MCF 10A (cell line): Measurements from ENCODE around the gene EXOC6B. TPM values are rescaled to one million over a fixed set of nuclear protein-coding genes. Genes with fewer than 3 reads are reported as not detected.

ENCODE experiments used
- BruUV-seq: library from RNA; stranded (reverse); fragments of 400-500 nt; replicated peaks from 2 replicates; lab custom pipeline; 2021; lab: Mats Ljungman, UMichigan
- CTCF ChIA-PET: fragments of 300-600 bp; sonication (Branson Sonifier 250); formaldehyde crosslinking; extraction: SDS; loops from one replicate; lab custom pipeline; 2021; ENCODE audit warnings: antibody characterized with exemption, inconsistent platforms; lab: Yijun Ruan, JAX
- POLR2A ChIA-PET: fragments of 300-600, 350-650 bp; sonication (Branson Sonifier 250); formaldehyde crosslinking; extraction: SDS; loops from one replicate; lab custom pipeline; 2020; ENCODE audit warnings: antibody characterized with exemption, inconsistent platforms; lab: Yijun Ruan, JAX
- DNase-seq: peaks from one replicate; pipeline ENCODE4 v3.0.0-alpha.2; 2018; ENCODE audit not compliant: unreplicated experiment
- H3K27ac Mint-ChIP-seq: one replicate; pipeline ENCODE4 v1.8.0; 2022; ENCODE audit warnings: mild to moderate bottlenecking, low read depth, mixed read lengths; ENCODE audit not compliant: unreplicated experiment
- H3K27me3 Mint-ChIP-seq: one replicate; pipeline ENCODE4 v1.8.0; 2022; ENCODE audit warnings: mixed read lengths; ENCODE audit not compliant: insufficient read depth, unreplicated experiment
- H3K36me3 Mint-ChIP-seq: one replicate; pipeline ENCODE4 v1.8.0; 2022; ENCODE audit warnings: mild to moderate bottlenecking, moderate library complexity, mixed read lengths; ENCODE audit not compliant: insufficient read depth, unreplicated experiment
- H3K4me1 Mint-ChIP-seq: one replicate; pipeline ENCODE4 v1.8.0; 2022; ENCODE audit warnings: mixed read lengths; ENCODE audit not compliant: insufficient read depth, unreplicated experiment
- H3K4me3 Mint-ChIP-seq: one replicate; pipeline ENCODE4 v1.8.0; 2022; ENCODE audit warnings: mild to moderate bottlenecking, moderate library complexity, mixed read lengths; ENCODE audit not compliant: unreplicated experiment
- H3K9me3 Mint-ChIP-seq: one replicate; pipeline ENCODE4 v1.8.0; 2022; ENCODE audit warnings: mixed read lengths; ENCODE audit not compliant: unreplicated experiment
- CTCF ChIP-seq: fragments of 200-600 bp; IDR thresholded peaks from one replicate; pipeline ENCODE4 v1.8.0; 2022; ENCODE audit warnings: antibody characterized with exemption, mild to moderate bottlenecking; ENCODE audit not compliant: unreplicated experiment
- intact Hi-C: fragments of 100-400 bp; cut with micrococcal nuclease; formaldehyde crosslinking; loops from 2 replicates; pipeline ENCODE4 v1.14.1; 2022
- total RNA-seq: library from RNA; stranded (reverse); gene quantifications from 2 replicates; pipeline ENCODE4 v1.2.3, GENCODE V29; 2022

The EXOC6B gene
- total RNA-seq, 1 experiment from 2014 or later = 24.7 TPM

GRCh38 chr2:72754628-72755320 lies 71.1 kb downstream of the EXOC6B start:
- Mint-ChIP-seq H3K27ac (no peak overlapping the region), H3K36me3 (peaks cover 5% of the 10 kb centered on the region), H3K4me1 (peaks cover 7% of the 10 kb centered on the region), H3K27me3 (no peaks in the 10 kb centered on the region), H3K4me3 (no peak overlapping the region), H3K9me3 (no peaks in the 10 kb centered on the region)
- POLR2A ChIA-PET = no interaction called here
- intact Hi-C loops = no loop called here
- BruUV-seq = no TSS peak
- CTCF ChIA-PET = interaction anchor here (0.6 to 1.6 kb wide), 5 partner anchors 9 to 1209 kb away, joined by 3 to 4 read pairs (median 3); no protein-coding TSS in a partner anchor
- DNase-seq = no peak
- no peak for TF ChIP-seq CTCF

GRCh38 chr2:72750977-72751639 lies 74.7 kb downstream of the EXOC6B start:
- CTCF ChIA-PET = interaction anchor here (0.6 to 0.8 kb wide), 2 partner anchors 109 to 641 kb away, joined by 3 to 4 read pairs; no protein-coding TSS in a partner anchor
- Mint-ChIP-seq H3K4me3 (no peak overlapping the region), H3K36me3 (no peaks in the 10 kb centered on the region), H3K4me1 (peaks cover 7% of the 10 kb centered on the region), H3K27me3 (no peaks in the 10 kb centered on the region), H3K9me3 (no peaks in the 10 kb centered on the region), H3K27ac (no peak overlapping the region)
- intact Hi-C loops = no loop called here
- no peak for TF ChIP-seq CTCF
- POLR2A ChIA-PET = no interaction called here
- DNase-seq = no peak
- BruUV-seq = no TSS peak

- ChIA-PET POLR2A (no interaction called here), CTCF (no interaction called here)
- intact Hi-C loops = no loop called here
- no peak for DNase-seq
- no peaks in the 10 kb centered on the region for H3K27me3 Mint-ChIP-seq
- H3K4me3 Mint-ChIP-seq = no peak overlapping the region
- H3K27ac Mint-ChIP-seq = no peak overlapping the region
- BruUV-seq = no TSS peak
- no peaks in the 10 kb centered on the region for H3K9me3 Mint-ChIP-seq
- no peak for TF ChIP-seq CTCF
- H3K36me3 Mint-ChIP-seq = no peaks in the 10 kb centered on the region
- peaks cover 5% of the 10 kb centered on the region for H3K4me1 Mint-ChIP-seq
Observed at GRCh38 chr2:72750466-72750865, 75.4 kb downstream of the EXOC6B start.

GRCh38 chr2:72747344-72747743 lies 78.5 kb downstream of the EXOC6B start:
- no peak for TF ChIP-seq CTCF
- H3K27me3 Mint-ChIP-seq = no peaks in the 10 kb centered on the region
- ChIA-PET POLR2A (no interaction called here), CTCF (interaction anchor here (0.6 to 1.7 kb wide), 4 partner anchors 10 to 410 kb away, joined by 3 to 7 read pairs (median 3); no protein-coding TSS in a partner anchor)
- H3K36me3 Mint-ChIP-seq = no peaks in the 10 kb centered on the region
- no peaks in the 10 kb centered on the region for H3K9me3 Mint-ChIP-seq
- no peaks in the 10 kb centered on the region for H3K4me1 Mint-ChIP-seq
- no peak overlapping the region for H3K27ac Mint-ChIP-seq
- no TSS peak for BruUV-seq
- intact Hi-C loops = loop anchor here (5.0 kb wide), 1 partner anchor 1200 kb away; no protein-coding TSS in a partner anchor
- H3K4me3 Mint-ChIP-seq = no peak overlapping the region
- DNase-seq = no peak
